SK-N-SH (cell line): Measurements from ENCODE around the gene PSMC3IP. TPM values are rescaled to one million over a fixed set of nuclear protein-coding genes. Genes with fewer than 3 reads are reported as not detected.

Experiments
- CTCF ChIA-PET: fragments of 300-600, 350-600 bp; formaldehyde crosslinking; extraction: SDS; loops from one replicate; lab custom pipeline; 2021; lab: Yijun Ruan, JAX
- POLR2A ChIA-PET: fragments of 350-600 bp; sonication (Branson Sonifier 250); formaldehyde crosslinking; extraction: SDS; loops from one replicate; lab custom pipeline; 2020; ENCODE audit warnings: antibody characterized with exemption, inconsistent platforms; lab: Yijun Ruan, JAX
- DNase-seq: peaks from one replicate; pipeline ENCODE4 v3.0.0; 2012
- H2AFZ ChIP-seq: fragments of 200-600 bp; sonication (generic); 2 replicates; pipeline ENCODE4 v1.8.1; 2016; ENCODE audit warnings: antibody characterized with exemption, mild to moderate bottlenecking, low read depth
- H3F3A ChIP-seq: fragments of 200-600 bp; sonication (generic); replicated peaks from 2 replicates; pipeline ENCODE3; 2016; ENCODE audit warnings: antibody characterized with exemption, mild to moderate bottlenecking; ENCODE audit not compliant: insufficient read depth
- H3K27ac ChIP-seq, 2 experiments: fragments of 200-500 bp in 1 of 2; fragments of 200-600 bp in 1 of 2; sonication (Bioruptor generic) in 1 of 2; sonication (generic), shearing (Covaris generic) in 1 of 2; 2 replicates each; pipeline versions ENCODE4 v1.5.1 to v1.6.1; 2014 to 2016; ENCODE audit warnings: low read depth in 2 of 2, inconsistent platforms in 1 of 2, low read length in 1 of 2, mild to moderate bottlenecking in 1 of 2, mixed read lengths in 1 of 2
- H3K27me3 ChIP-seq: fragments of 200-600 bp; sonication (generic), shearing (Covaris generic); 2 replicates; pipeline ENCODE4 v1.6.1; 2016; ENCODE audit warnings: mixed run types; ENCODE audit not compliant: insufficient read depth
- H3K36me3 ChIP-seq, 2 experiments: fragments of 200-500 bp in 1 of 2; fragments of 200-600 bp in 1 of 2; sonication (Bioruptor generic) in 1 of 2; sonication (generic) in 1 of 2; replicated peaks in 1 of 2; 2 replicates each; pipeline versions ENCODE3 to v1.5.1; 2014 to 2016; ENCODE audit warnings: low read length in 1 of 2, mild to moderate bottlenecking in 1 of 2; ENCODE audit not compliant: insufficient read depth in 2 of 2, control insufficient read depth in 1 of 2
- H3K4me1 ChIP-seq, 2 experiments: fragments of 200-500 bp in 1 of 2; fragments of 200-600 bp in 1 of 2; sonication (Bioruptor generic) in 1 of 2; sonication (generic), shearing (Covaris generic) in 1 of 2; 2 replicates each; pipeline versions ENCODE4 v1.5.1 to v1.6.1; 2014 to 2016; ENCODE audit warnings: low read depth in 1 of 2, low read length in 1 of 2, mixed run types in 1 of 2; ENCODE audit not compliant: insufficient read depth in 2 of 2, control insufficient read depth in 1 of 2
- H3K4me2 ChIP-seq: fragments of 200-600 bp; sonication (generic), shearing (Covaris generic); 2 replicates; pipeline ENCODE4 v1.6.1; 2017; ENCODE audit warnings: mixed run types
- H3K4me3 ChIP-seq, 2 experiments: fragments of 200-500 bp in 1 of 2; fragments of 200-600 bp in 1 of 2; sonication (Bioruptor generic) in 1 of 2; sonication (generic), shearing (Covaris generic) in 1 of 2; 2 replicates each; pipeline versions ENCODE4 v1.5.1 to v1.8.1; 2014 to 2016; ENCODE audit warnings: low read depth in 2 of 2, inconsistent platforms in 1 of 2, low read length in 1 of 2, mild to moderate bottlenecking in 1 of 2, mixed read lengths in 1 of 2, moderate library complexity in 1 of 2
- H3K79me2 ChIP-seq: fragments of 200-600 bp; sonication (generic); 2 replicates; pipeline ENCODE4 v1.8.1; 2017; ENCODE audit warnings: mild to moderate bottlenecking; ENCODE audit not compliant: insufficient read depth
- H3K9ac ChIP-seq: fragments of 200-600 bp; sonication (generic); 2 replicates; pipeline ENCODE4 v1.6.1; 2017; ENCODE audit warnings: mixed run types
- H3K9me2 ChIP-seq: fragments of 200-600 bp; sonication (generic); 2 replicates; pipeline ENCODE4 v1.6.1; 2017; ENCODE audit warnings: mixed run types
- H3K9me3 ChIP-seq: fragments of 200-600 bp; sonication (generic); 2 replicates; pipeline ENCODE4 v1.6.1; 2017; ENCODE audit warnings: mixed run types, mild to moderate bottlenecking, moderate library complexity
- H4K20me1 ChIP-seq: fragments of 200-600 bp; sonication (generic); 2 replicates; pipeline ENCODE4 v1.6.1; 2017; ENCODE audit warnings: mild to moderate bottlenecking, mixed run types; ENCODE audit not compliant: insufficient read depth
- CHD2 ChIP-seq: fragments of 150-350 bp; IDR thresholded peaks from 2 replicates; pipeline ENCODE4 v1.6.1; 2018; ENCODE audit warnings: low read length; ENCODE audit not compliant: partially characterized antibody
- ELF1 ChIP-seq: IDR thresholded peaks from 2 replicates; pipeline ENCODE4 v1.4.0; 2012
- EP300 ChIP-seq, 2 experiments: IDR thresholded peaks; 2 replicates each; pipeline versions ENCODE4 v1.4.0 to v1.6.1; 2012; ENCODE audit warnings: borderline replicate concordance in 1 of 2, low read depth in 1 of 2, low read length in 1 of 2
- EZH2phosphoT487 ChIP-seq: fragments of 200-600 bp; sonication (generic); IDR thresholded peaks from 2 replicates; pipeline ENCODE4 v1.6.1; 2017; ENCODE audit warnings: low read depth, mixed run types, mild to moderate bottlenecking, antibody characterized with exemption, moderate library complexity, borderline replicate concordance
- FOXM1 ChIP-seq: IDR thresholded peaks from 2 replicates; pipeline ENCODE4 v1.4.0; 2012; ENCODE audit warnings: low read depth, mild to moderate bottlenecking
- JUND ChIP-seq: IDR thresholded peaks from 2 replicates; pipeline ENCODE4 v1.4.0; 2012
- MAX ChIP-seq: IDR thresholded peaks from 2 replicates; pipeline ENCODE4 v1.4.0; 2012; ENCODE audit warnings: low read depth
- RCOR1 ChIP-seq: fragments of 150-350 bp; IDR thresholded peaks from 2 replicates; pipeline ENCODE4 v1.6.1; 2017; ENCODE audit warnings: antibody characterized with exemption, low read length
- REST ChIP-seq: IDR thresholded peaks from 2 replicates; pipeline ENCODE4 v1.6.1; 2012; ENCODE audit warnings: mild to moderate bottlenecking, low read depth, low read length, moderate library complexity
- SIN3A ChIP-seq: IDR thresholded peaks from 2 replicates; pipeline ENCODE4 v1.6.1; 2012; ENCODE audit warnings: low read depth, mild to moderate bottlenecking, low read length, moderate library complexity, borderline replicate concordance
- WGBS: methylation state at CpG from one replicate; pipeline ENCODE4 v1.1.6; 2017; ENCODE audit warnings: low lambda C conversion rate; 5-methylcytosine and 5-hydroxymethylcytosine counted together
- polyA plus RNA-seq, 3 experiments: library from polyadenylated mRNA; depleted of rRNA; stranded (reverse); fragments of >200 nt; gene quantifications; 2 replicates each; pipeline ENCODE4 v1.2.3, GENCODE V29; 2012

The PSMC3IP gene
- polyA plus RNA-seq, 1 of the 3 experiments (the other 2 are of a cell fraction) = 17.3 TPM

- Histone ChIP-seq H3K9me3 (no peaks in the 10 kb centered on the region), H3K4me2 (no peak overlapping the region), H3K9ac (no peak overlapping the region), H3K27me3 (no peaks in the 10 kb centered on the region), H3K4me3 (no peak overlapping the region), H3K27ac (peak overlapping the region in 1 of 2 experiments; percentile 71; a peak in 2 of 4 replicates), H3K79me2 (no peaks in the 10 kb centered on the region), H4K20me1 (no peaks in the 10 kb centered on the region), H2AFZ (no peak overlapping the region), H3F3A (peaks cover 10% of the 10 kb centered on the region), H3K9me2 (no peaks in the 10 kb centered on the region), H3K36me3 (peaks cover 22 to 23% of the 10 kb centered on the region in 2 experiments), H3K4me1 (peaks cover 0 to 16% of the 10 kb centered on the region in 2 experiments; a peak in 1 of 4 replicates)
- TF ChIP-seq EP300 (IDR thresholded peaks at IDR 0.05; ENCODE audit: borderline replicate concordance in 1 of 2, low read depth in 1 of 2, low read length in 1 of 2) (no peak), RCOR1 (no peak), CHD2 (no peak), JUND (no peak), REST (no peak), ELF1 (no peak)
- 60% methylated on average over 4 of the region's 4 CpGs for WGBS
- peak; percentile 42 for DNase-seq
- ChIA-PET CTCF (interaction anchor here (1.1 to 2.1 kb wide), 14 partner anchors 8 to 75 kb away, joined by 3 to 14 read pairs (median 6); partner anchors contain the start of genes CCR10, PLEKHH3 and PSMC3IP), POLR2A (interaction anchor here (0.6 to 2.2 kb wide), 8 partner anchors 9 to 187 kb away, joined by 3 to 12 read pairs (median 6); partner anchors contain the start of genes PLEKHH3, PSMC3IP, RETREG3 and TUBG1)
These were observed 40.5 kb upstream of the PSMC3IP start for GRCh38 chr17:42617956-42618431.

GRCh38 chr17:42613699-42614295 lies 36.3 kb upstream of the PSMC3IP start:
- CTCF ChIA-PET = interaction anchor here (1.6 to 1.7 kb wide), 2 partner anchors 36 to 69 kb away, joined by 4 to 8 read pairs; partner anchors contain the start of gene PSMC3IP
- 99% methylated on average over 9 of the region's 17 CpGs for WGBS
- H3K9me2 ChIP-seq = no peaks in the 10 kb centered on the region
- no peaks in the 10 kb centered on the region for H3K9me3 ChIP-seq
- H3K79me2 ChIP-seq = peaks cover 18% of the 10 kb centered on the region
- no peak for DNase-seq
- H3K4me2 ChIP-seq = no peak overlapping the region
- no peaks in the 10 kb centered on the region for H3K27me3 ChIP-seq
- H3F3A ChIP-seq = peaks cover 15% of the 10 kb centered on the region
- peaks cover 0 to 15% of the 10 kb centered on the region in 2 experiments; a peak in 2 of 4 replicates for H3K4me1 ChIP-seq
- no peak overlapping the region for H3K9ac ChIP-seq
- H3K4me3 ChIP-seq = no peak overlapping the region
- peaks cover 34 to 41% of the 10 kb centered on the region in 2 experiments for H3K36me3 ChIP-seq
- H3K27ac ChIP-seq = no peak overlapping the region
- TF ChIP-seq FOXM1 (no peak), MAX (no peak), SIN3A (no peak), JUND (no peak), EZH2phosphoT487 (no peak)
- POLR2A ChIA-PET = no interaction called here
- H2AFZ ChIP-seq = no peak overlapping the region
- H4K20me1 ChIP-seq = no peaks in the 10 kb centered on the region
